KMS-11 (cell line): Measurements from ENCODE around the gene PVALEF.

Experiments
- H2AFZ ChIP-seq: fragments of 200-600 bp; sonication (generic); 2 replicates; pipeline ENCODE4 v1.6.1; 2016; ENCODE audit warnings: antibody characterized with exemption, mixed run types, low read depth
- H3K27ac ChIP-seq: fragments of 200-600 bp; sonication (generic); 2 replicates; pipeline ENCODE4 v1.6.1; 2016; ENCODE audit warnings: mild to moderate bottlenecking, mixed run types
- H3K27me3 ChIP-seq: fragments of 200-600 bp; sonication (generic); 2 replicates; pipeline ENCODE4 v1.6.1; 2017; ENCODE audit warnings: mild to moderate bottlenecking, low read depth, mixed run types, moderate library complexity; ENCODE audit not compliant: insufficient read depth
- H3K36me3 ChIP-seq: fragments of 200-600 bp; sonication (generic); 2 replicates; pipeline ENCODE4 v1.6.1; 2017; ENCODE audit warnings: mild to moderate bottlenecking, mixed run types; ENCODE audit not compliant: insufficient read depth
- H3K4me1 ChIP-seq: fragments of 200-600 bp; sonication (generic); 2 replicates; pipeline ENCODE4 v1.6.1; 2016; ENCODE audit warnings: mild to moderate bottlenecking, low read depth, mixed run types; ENCODE audit not compliant: poor library complexity, severe bottlenecking
- H3K4me2 ChIP-seq: fragments of 200-600 bp; sonication (generic); 2 replicates; pipeline ENCODE4 v1.7.0; 2016; ENCODE audit warnings: mild to moderate bottlenecking, mixed run types
- H3K4me3 ChIP-seq: fragments of 200-600 bp; sonication (generic); IDR thresholded peaks from 2 replicates; pipeline ENCODE4 v1.6.1; 2017; ENCODE audit warnings: low read depth, low read length, mixed read lengths; ENCODE audit not compliant: insufficient read depth
- H3K79me2 ChIP-seq: fragments of 200-600 bp; sonication (generic); 2 replicates; pipeline ENCODE4 v1.6.1; 2016; ENCODE audit warnings: low read depth, mixed run types; ENCODE audit not compliant: insufficient read depth
- H3K9ac ChIP-seq: fragments of 200-600 bp; sonication (generic); 2 replicates; pipeline ENCODE4 v1.6.1; 2016; ENCODE audit warnings: mild to moderate bottlenecking, mixed run types
- H4K20me1 ChIP-seq: fragments of 200-600 bp; sonication (generic); 2 replicates; pipeline ENCODE4 v1.6.1; 2016; ENCODE audit warnings: mild to moderate bottlenecking, mixed run types; ENCODE audit not compliant: insufficient read depth
- CTCF ChIP-seq: fragments of 200-600 bp; sonication (generic); conservative IDR thresholded peaks from 2 replicates; pipeline ENCODE4 v1.6.1; 2017; ENCODE audit warnings: low read depth, mild to moderate bottlenecking, antibody characterized with exemption, low read length, moderate library complexity, mixed read lengths

PVALEF gene

GRCh38 chr17:81159611-81160265 lies 5.6 kb upstream of the PVALEF start:
- no peak overlapping the region for H3K4me3 ChIP-seq
- no peaks in the 10 kb centered on the region for H3K79me2 ChIP-seq
- no peak overlapping the region for H3K4me2 ChIP-seq
- peaks cover 93% of the 10 kb centered on the region for H3K27me3 ChIP-seq
- no peak overlapping the region for H2AFZ ChIP-seq
- H3K36me3 ChIP-seq: no peaks in the 10 kb centered on the region
- H3K9ac ChIP-seq: no peak overlapping the region
- no peaks in the 10 kb centered on the region for H3K4me1 ChIP-seq
- no peaks in the 10 kb centered on the region for H4K20me1 ChIP-seq
- no peak overlapping the region for H3K27ac ChIP-seq
- TF ChIP-seq CTCF: no peak

- Histone ChIP-seq H3K27me3 (peaks cover 93% of the 10 kb centered on the region), H3K36me3 (no peaks in the 10 kb centered on the region), H2AFZ (no peak overlapping the region), H3K4me1 (no peaks in the 10 kb centered on the region), H3K4me2 (no peak overlapping the region), H3K27ac (no peak overlapping the region), H3K9ac (no peak overlapping the region), H3K79me2 (no peaks in the 10 kb centered on the region), H4K20me1 (no peaks in the 10 kb centered on the region), H3K4me3 (no peak overlapping the region)
- no peak for TF ChIP-seq CTCF
Observed at GRCh38 chr17:81160306-81160705, 5.0 kb upstream of the PVALEF start.

- no peak for TF ChIP-seq CTCF
- Histone ChIP-seq H3K4me2 (no peak overlapping the region), H3K27ac (no peak overlapping the region), H2AFZ (no peak overlapping the region), H3K9ac (no peak overlapping the region), H3K27me3 (peaks cover 92% of the 10 kb centered on the region), H3K79me2 (no peaks in the 10 kb centered on the region), H3K36me3 (no peaks in the 10 kb centered on the region), H3K4me3 (no peak overlapping the region), H4K20me1 (no peaks in the 10 kb centered on the region), H3K4me1 (no peaks in the 10 kb centered on the region)
Observed at GRCh38 chr17:81160747-81161453, 4.4 kb upstream of the PVALEF start.

- no peak overlapping the region for H3K9ac ChIP-seq
- H3K4me3 ChIP-seq: no peak overlapping the region
- H3K27ac ChIP-seq: no peak overlapping the region
- H3K36me3 ChIP-seq: no peaks in the 10 kb centered on the region
- no peaks in the 10 kb centered on the region for H3K4me1 ChIP-seq
- H2AFZ ChIP-seq: no peak overlapping the region
- H3K27me3 ChIP-seq: peaks cover 88% of the 10 kb centered on the region
- no peak for TF ChIP-seq CTCF
- no peak overlapping the region for H3K4me2 ChIP-seq
- no peaks in the 10 kb centered on the region for H3K79me2 ChIP-seq
- H4K20me1 ChIP-seq: no peaks in the 10 kb centered on the region
Observed at GRCh38 chr17:81161536-81161935, 3.8 kb upstream of the PVALEF start.
